Upper lobe of left lung (tissue), 6 donors: ENCODE data around the gene RNF123. TPM values are rescaled to one million over a fixed set of nuclear protein-coding genes. Genes with fewer than 3 reads are reported as not detected.
A peak's percentile ranks its signal among the peaks of the same experiment; 100 is the strongest.

Experiments used
- ATAC-seq, 2 donors: fragments of 200-7000 bp; cut with Tn5 transposase; one replicate each; pipeline ENCODE4 v1.9.1; 2022; ENCODE audit warnings: mild to moderate bottlenecking in 2 of 2, moderate library complexity in 2 of 2; ENCODE audit not compliant: low FRiP score in 2 of 2
- DNase-seq, 2 donors: peaks; one replicate each; pipeline ENCODE4 v3.0.0-alpha.2; 2019 to 2020
- H3K27ac ChIP-seq, 4 donors: fragments of 200-600 bp; sonication (generic); one replicate each; pipeline ENCODE4 v1.5.1; 2016 to 2019
- H3K27me3 ChIP-seq, 4 donors: fragments of 200-600 bp; sonication (generic); one replicate each; pipeline ENCODE4 v1.5.1; 2017 to 2019
- H3K36me3 ChIP-seq, 4 donors: fragments of 200-600 bp; sonication (generic); one replicate each; pipeline ENCODE4 v1.5.1; 2016 to 2019
- H3K4me1 ChIP-seq, 4 donors: fragments of 200-600 bp; sonication (generic); one replicate each; pipeline ENCODE4 v1.5.1; 2018 to 2019
- H3K4me3 ChIP-seq, 4 donors: fragments of 200-600 bp; sonication (generic); one replicate each; pipeline ENCODE4 v1.5.1; 2017 to 2019; ENCODE audit warnings: mild to moderate bottlenecking in 2 of 4, moderate library complexity in 1 of 4
- H3K9me3 ChIP-seq, 4 donors: fragments of 200-600 bp; sonication (generic); one replicate each; pipeline ENCODE4 v1.5.1; 2018 to 2019
- CTCF ChIP-seq, 6 experiments: fragments of 450-650 bp in 4 of 6; fragments of 200-600 bp in 2 of 6; sonication (generic) in 2 of 6; IDR thresholded peaks; one replicate each; pipeline ENCODE4 v1.5.1; 2016 to 2019; ENCODE audit warnings: antibody characterized with exemption in 6 of 6
- EP300 ChIP-seq, 4 donors: sonication (generic); formaldehyde crosslinking; IDR thresholded peaks; one replicate each; pipeline ENCODE4 v1.5.1; 2017; ENCODE audit warnings: antibody characterized with exemption in 4 of 4, control low read depth in 2 of 4
- POLR2A ChIP-seq, 4 donors: fragments of 450-650 bp; IDR thresholded peaks; one replicate each; pipeline ENCODE4 v1.5.1; 2016 to 2017; ENCODE audit warnings: antibody characterized with exemption in 4 of 4, mild to moderate bottlenecking in 2 of 4
- POLR2AphosphoS5 ChIP-seq, 2 donors: sonication (generic); formaldehyde crosslinking; IDR thresholded peaks; one replicate each; pipeline ENCODE4 v1.5.1; 2017; ENCODE audit warnings: antibody characterized with exemption in 2 of 2
- WGBS, 2 donors: methylation state at CpG; one replicate each; pipeline ENCODE4 v1.1.5; 2017 to 2018; 5-methylcytosine and 5-hydroxymethylcytosine counted together
- total RNA-seq, 6 donors: library from RNA; depleted of rRNA in 4 of 6; stranded (reverse); fragments of >200 nt in 4 of 6; gene quantifications; one replicate each; pipeline versions ENCODE4 v1.1.0 to v1.2.1, GENCODE V29; 2016 to 2021
- donor health status: DM: no; HTN: no; CAD: no; lungs with moderate emphysema.
- donor health status: DM: no; HTN: yes; CAD: no; lungs with severe emphysema.

RNF123 gene
- total RNA-seq, 6 donors from 2014 or later, result 14.2 to 71.2 (median 42.2) TPM

- WGBS, 2 donors, result 55 to 58% methylated on average over 8 of the region's 8 CpGs
- Histone ChIP-seq H3K36me3 (no peaks in the 10 kb centered on the region), H3K27me3 (no peaks in the 10 kb centered on the region), H3K4me1 (peaks cover 0 to 5% (median 0%) of the 10 kb centered on the region in 4 donors), H3K4me3 (no peak overlapping the region), H3K27ac (no peak overlapping the region), H3K9me3 (no peaks in the 10 kb centered on the region)
- ATAC-seq (no peak), DNase-seq (no peak)
- no peak for TF ChIP-seq EP300 (IDR thresholded peaks at IDR 0.05)
- TF ChIP-seq CTCF (IDR thresholded peaks at IDR 0.05), result no peak
- no peak for TF ChIP-seq POLR2A (IDR thresholded peaks at IDR 0.05)
- TF ChIP-seq POLR2AphosphoS5 (IDR thresholded peaks at IDR 0.05), result no peak
Measured at GRCh38 chr3:49666592-49666991, 22.8 kb upstream of the RNF123 start.

GRCh38 chr3:49667701-49668413, 21.5 kb upstream of the RNF123 start:
- no peak for ATAC-seq
- Histone ChIP-seq H3K4me3 (no peak overlapping the region), H3K27me3 (no peaks in the 10 kb centered on the region), H3K36me3 (no peaks in the 10 kb centered on the region), H3K27ac (no peak overlapping the region), H3K4me1 (peaks cover 0 to 5% (median 0%) of the 10 kb centered on the region in 4 donors), H3K9me3 (no peaks in the 10 kb centered on the region)
- peak in 1 of 2 donors; percentile 72 for DNase-seq
- no peak for TF ChIP-seq CTCF (IDR thresholded peaks at IDR 0.05)
- 82 to 84% methylated on average over 14 to 25 of the region's 25 CpGs for WGBS, 2 donors

- no peaks in the 10 kb centered on the region for H3K27me3 ChIP-seq
- TF ChIP-seq POLR2AphosphoS5 (IDR thresholded peaks at IDR 0.05) (no peak), CTCF (IDR thresholded peaks at IDR 0.05) (no peak), EP300 (IDR thresholded peaks at IDR 0.05) (no peak), POLR2A (IDR thresholded peaks at IDR 0.05) (no peak)
- no peak for ATAC-seq
Measured at GRCh38 chr3:49668414-49668797, 21.0 kb upstream of the RNF123 start.

GRCh38 chr3:49668861-49669260, 20.5 kb upstream of the RNF123 start:
- Histone ChIP-seq H3K36me3 (no peaks in the 10 kb centered on the region), H3K4me1 (peaks cover 5 to 11% (median 6%) of the 10 kb centered on the region in 4 donors), H3K9me3 (no peaks in the 10 kb centered on the region), H3K27ac (no peak overlapping the region), H3K27me3 (no peaks in the 10 kb centered on the region), H3K4me3 (no peak overlapping the region)
- DNase-seq (no peak), ATAC-seq (no peak)
- WGBS, 2 donors, result 46 to 58% methylated on average over 5 of the region's 5 CpGs
- TF ChIP-seq POLR2AphosphoS5 (IDR thresholded peaks at IDR 0.05) (no peak), EP300 (IDR thresholded peaks at IDR 0.05) (no peak), CTCF (IDR thresholded peaks at IDR 0.05) (no peak), POLR2A (IDR thresholded peaks at IDR 0.05) (no peak)

More at GRCh38 chr3:49668414-49668797, 21.0 kb upstream of the RNF123 start:
- Histone ChIP-seq H3K36me3 (no peaks in the 10 kb centered on the region), H3K4me1 (peaks cover 4 to 10% (median 4%) of the 10 kb centered on the region in 4 donors), H3K9me3 (no peaks in the 10 kb centered on the region), H3K4me3 (no peak overlapping the region), H3K27ac (no peak overlapping the region)
- WGBS, 2 donors, result 31 to 38% methylated on average over 2 to 5 of the region's 5 CpGs
- no peak for DNase-seq

GRCh38 chr3:49669352-49669751, 20.0 kb upstream of the RNF123 start:
- Histone ChIP-seq H3K4me3 (no peak overlapping the region), H3K27ac (no peak overlapping the region), H3K36me3 (no peaks in the 10 kb centered on the region), H3K9me3 (no peaks in the 10 kb centered on the region), H3K27me3 (no peaks in the 10 kb centered on the region), H3K4me1 (peaks cover 5 to 12% (median 6%) of the 10 kb centered on the region in 4 donors)
- TF ChIP-seq POLR2A (IDR thresholded peaks at IDR 0.05), result no peak
- no peak for TF ChIP-seq EP300 (IDR thresholded peaks at IDR 0.05)
- TF ChIP-seq POLR2AphosphoS5 (IDR thresholded peaks at IDR 0.05), result no peak
- no peak for TF ChIP-seq CTCF (IDR thresholded peaks at IDR 0.05)
- WGBS, 2 donors, result 70% methylated on average over 3 of the region's 3 CpGs; no CpG with 5 or more reads in 1 of the 2 donors
- no peak for DNase-seq
- no peak for ATAC-seq
